GM21367 (cell line): ENCODE data around the gene ZNF407.
A peak's percentile ranks its signal among the peaks of the same experiment; 100 is the strongest.
"Not testable (repeated sequence)": the region's sequence is repeated elsewhere in the genome, so short reads cannot be mapped to it uniquely, and the experiment has no call there.

Experiments used
- ATAC-seq: cut with Tn5 transposase; IDR thresholded peaks from one replicate; pipeline ENCODE4 v1.9.1; 2021; ENCODE audit not compliant: unreplicated experiment

Gene ZNF407

GRCh38 chr18:74951165-74951760, 353.6 kb downstream of the ZNF407 start:
- ATAC-seq, result no peak

- no peak for ATAC-seq
These were observed 360.0 kb downstream of the ZNF407 start for GRCh38 chr18:74957588-74958224.

- no peak for ATAC-seq
These were observed 361.5 kb downstream of the ZNF407 start for GRCh38 chr18:74959216-74959615.

DNA sequence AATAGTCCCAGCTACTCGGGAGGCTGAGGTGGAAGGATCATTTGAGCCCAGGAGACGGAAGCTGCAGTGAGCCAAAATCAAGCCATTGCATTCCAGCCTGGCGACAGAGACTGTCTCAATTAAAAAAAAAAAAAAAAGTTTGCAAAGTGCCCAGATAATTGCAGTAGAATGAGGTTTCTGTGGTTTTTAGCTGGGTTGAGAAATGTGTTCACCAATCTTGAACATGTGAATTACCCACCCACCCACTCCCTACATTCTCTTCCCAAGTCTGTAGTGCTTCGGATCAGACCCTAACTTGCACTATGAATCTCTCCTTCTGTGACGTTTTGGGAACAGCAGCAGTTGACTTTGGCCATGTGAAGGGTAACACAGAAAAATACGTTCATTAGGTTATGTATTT, 363.9 kb downstream of the ZNF407 start:
- no peak for ATAC-seq

DNA sequence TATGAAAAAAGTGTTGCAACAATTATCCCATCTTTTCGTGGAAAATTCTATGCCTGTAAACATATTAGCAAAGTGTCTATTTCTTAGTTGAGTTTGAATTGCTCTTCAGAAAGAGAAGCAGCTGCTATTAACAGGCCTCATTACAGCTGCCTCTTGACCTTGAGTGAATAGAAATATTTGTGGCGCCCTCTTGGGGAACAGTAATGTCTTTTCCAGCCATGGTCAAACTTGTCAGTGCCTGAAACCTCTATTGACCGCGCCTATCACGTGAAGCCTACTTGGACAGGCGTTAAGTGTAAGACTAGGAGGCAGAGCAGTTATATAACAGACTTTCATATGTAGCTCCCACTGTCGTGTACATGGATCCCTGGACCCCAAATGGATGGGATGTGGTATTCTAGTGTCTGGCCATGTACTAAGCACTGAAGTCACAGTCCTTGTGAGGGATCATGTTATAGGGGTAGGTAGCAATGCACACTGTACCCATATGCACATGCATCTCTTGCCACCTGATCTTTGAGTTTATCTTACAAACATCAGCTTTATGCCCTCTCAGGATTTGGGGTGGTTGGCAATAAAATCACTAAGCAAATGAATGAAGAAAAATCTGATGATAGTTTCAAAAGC, 366.3 kb downstream of the ZNF407 start:
- ATAC-seq, result peak; percentile 78

DNA sequence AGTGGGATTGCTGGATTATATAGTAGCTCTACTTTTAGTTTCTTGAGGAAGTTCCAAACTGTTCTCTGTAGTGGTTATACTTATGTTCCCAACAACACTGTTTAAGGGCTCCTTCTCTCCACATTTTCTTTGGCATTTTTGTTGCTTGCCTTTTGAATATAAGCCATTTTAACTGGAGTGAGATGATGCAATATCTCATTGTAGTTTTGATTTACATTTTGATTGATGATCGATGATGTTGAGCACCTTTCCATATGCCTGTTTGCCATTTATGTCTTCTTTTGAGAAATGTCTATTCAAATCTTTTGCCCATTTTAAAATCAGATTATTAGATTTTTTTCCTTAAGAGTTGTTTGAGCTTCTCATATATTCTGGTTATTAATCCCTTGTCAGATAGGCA, 368.0 kb downstream of the ZNF407 start:
- no peak for ATAC-seq

DNA sequence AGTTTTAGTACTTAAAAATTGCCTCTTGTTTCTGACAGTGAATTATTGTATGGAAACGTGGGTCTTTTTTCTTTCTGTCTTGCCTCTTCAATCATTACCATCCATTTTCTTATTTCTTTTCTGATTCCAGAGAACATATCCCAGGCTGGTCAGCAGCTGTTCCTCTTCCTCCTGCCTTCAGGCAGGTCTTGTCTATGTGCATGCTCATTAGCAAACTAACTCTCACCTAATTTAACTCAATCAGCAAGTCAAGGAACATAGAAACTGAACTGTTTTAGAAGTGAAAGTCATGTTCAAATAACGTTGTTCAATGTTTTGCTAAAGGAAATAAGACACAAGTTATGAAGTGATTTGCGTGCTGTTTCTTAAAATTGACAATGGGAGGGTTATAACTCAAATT, 369.8 kb downstream of the ZNF407 start:
- ATAC-seq, result no peak

GRCh38 chr18:74967979-74968378, 370.3 kb downstream of the ZNF407 start:
- no peak for ATAC-seq

DNA sequence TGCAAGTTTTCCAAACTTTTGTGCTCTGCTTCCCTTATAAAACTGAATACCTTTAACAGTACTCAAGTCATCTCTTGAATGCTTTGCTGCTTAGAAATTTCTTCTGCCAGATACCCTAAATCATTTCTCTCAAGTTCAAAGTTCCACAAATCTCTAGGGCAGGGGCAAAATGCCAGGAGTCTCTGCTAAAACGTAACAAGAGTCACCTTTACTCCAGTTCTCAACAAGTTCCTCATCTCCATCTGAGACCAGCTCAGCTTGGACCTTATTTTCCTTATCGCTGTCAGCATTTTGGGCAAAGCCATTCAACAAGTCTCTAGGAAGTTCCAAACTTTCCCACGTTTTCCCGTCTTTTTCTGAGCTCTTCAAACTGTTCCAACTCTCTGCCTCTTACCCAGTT, 373.7 kb downstream of the ZNF407 start:
- ATAC-seq, result not testable (repeated sequence)

- ATAC-seq, result not testable (repeated sequence)
These were observed 374.1 kb downstream of the ZNF407 start for GRCh38 chr18:74971776-74972175.

- ATAC-seq, result no peak
These were observed 374.7 kb downstream of the ZNF407 start for GRCh38 chr18:74972354-74972753.

DNA sequence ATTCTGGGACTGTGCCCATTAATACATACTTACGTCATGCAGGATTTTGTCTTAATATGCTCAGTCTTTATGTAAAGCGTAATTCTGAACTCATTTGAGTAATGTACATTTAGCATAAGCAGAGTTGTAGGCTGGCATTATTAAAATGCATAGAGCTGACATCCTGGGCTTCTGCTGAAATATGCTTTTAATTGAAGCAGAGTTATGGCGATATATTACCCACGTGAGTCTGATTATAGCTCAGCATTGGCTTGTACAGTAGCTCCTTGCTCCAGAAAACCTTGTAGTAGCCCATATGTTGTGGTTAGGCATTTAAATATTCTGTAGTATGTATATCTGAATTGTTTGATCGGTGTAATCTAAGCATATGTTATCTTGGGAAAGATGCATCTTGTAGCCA, 377.3 kb downstream of the ZNF407 start:
- no peak for ATAC-seq

DNA sequence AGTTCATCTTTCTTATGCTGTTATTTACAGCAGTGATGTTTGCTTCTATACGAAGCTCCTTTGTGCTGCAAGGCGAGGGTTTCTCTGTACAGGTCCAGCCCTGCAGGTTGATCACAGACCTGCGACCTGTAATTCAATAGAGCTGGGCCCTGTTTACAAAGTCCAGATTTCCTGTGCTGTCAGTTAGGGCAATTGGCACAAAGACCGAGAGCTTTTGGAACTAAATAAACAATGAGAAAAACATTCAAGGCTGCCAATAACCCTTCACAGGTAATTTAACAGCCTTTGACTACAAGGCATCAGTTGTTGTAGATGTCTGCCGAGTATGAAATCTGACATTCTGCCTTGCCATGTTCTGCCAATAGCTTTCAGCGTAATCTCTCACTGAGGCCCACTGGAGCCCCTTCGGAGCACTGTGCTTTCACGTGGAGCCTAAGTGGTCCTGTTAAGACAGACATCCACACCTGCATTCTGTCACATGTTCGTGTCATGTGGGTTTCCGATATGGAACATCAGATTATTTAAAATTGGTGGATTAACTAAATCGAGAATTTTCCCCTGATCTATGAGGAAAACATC, 378.8 kb downstream of the ZNF407 start:
- ATAC-seq, result no peak

GRCh38 chr18:74977041-74977440, 379.4 kb downstream of the ZNF407 start:
- ATAC-seq, result no peak

DNA sequence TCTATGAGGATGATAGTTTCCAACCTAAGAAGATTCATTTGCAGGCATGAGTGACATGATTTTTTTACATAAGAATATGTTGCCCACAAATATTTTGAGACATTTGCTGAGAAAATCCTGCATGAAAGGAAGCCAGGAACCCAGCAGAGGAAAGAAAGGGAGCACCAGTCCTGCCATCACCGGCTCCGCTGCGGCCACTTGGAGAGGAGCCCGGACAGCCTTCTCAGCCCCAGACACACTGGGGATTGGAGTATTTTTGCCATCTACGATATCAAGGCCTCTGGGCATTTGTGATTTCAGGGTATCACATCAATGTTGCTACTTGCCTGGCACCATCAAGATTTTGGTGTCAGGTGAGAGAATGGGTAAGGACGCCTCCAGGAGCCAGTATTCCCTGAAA, 383.0 kb downstream of the ZNF407 start:
- no peak for ATAC-seq

DNA sequence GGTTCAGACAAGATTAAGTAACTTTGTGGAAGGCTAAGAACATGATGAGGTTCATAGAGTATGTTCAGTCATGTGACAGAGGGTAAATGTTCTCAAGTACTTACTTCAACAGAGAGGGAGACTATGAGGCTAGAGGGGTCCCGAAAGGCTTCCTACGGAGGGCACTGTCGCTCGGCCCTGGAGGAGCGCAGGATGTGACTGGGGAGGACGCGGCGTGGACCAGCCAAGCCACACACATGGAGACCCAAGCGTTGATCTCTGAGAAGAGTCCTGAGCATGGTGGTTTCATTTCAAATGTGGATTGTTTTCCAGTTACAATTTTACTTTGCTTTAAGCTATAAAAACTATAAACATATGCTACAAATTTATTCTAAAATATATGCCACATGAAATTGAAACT, 383.8 kb downstream of the ZNF407 start:
- ATAC-seq, result no peak

DNA sequence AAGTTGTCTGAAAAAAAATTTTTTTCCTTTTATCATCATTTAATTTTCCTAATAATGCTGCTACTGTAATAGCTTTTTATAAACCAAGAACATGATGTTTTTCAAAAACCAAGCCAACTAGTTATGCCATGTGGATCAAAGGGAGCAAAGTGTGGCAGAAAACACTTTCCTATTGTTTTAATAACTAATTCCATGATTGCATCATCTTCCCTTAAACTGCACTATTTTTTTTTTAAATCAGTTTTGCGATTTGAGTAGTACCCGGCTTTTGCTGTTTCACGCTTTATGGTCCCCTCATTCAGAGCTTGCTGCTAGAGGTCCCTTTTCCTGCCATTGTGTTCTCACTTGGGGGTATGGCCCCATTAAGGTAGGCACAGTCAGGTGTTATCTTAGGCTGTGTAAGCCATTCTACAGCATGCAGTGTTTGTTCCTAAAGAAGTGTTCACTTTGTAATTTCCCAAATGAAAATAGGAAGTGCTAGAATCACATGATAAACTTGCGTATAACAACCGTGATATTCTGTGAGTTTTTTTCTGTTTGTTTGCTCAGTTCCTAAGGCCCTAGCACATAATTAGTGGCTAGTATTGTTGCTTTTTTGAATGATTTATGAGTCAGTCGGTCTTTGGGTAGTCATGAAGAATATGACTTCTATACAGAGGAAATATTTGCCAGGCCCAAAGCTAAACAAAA, 385.4 kb downstream of the ZNF407 start:
- no peak for ATAC-seq

- no peak for ATAC-seq
These were observed 391.5 kb downstream of the ZNF407 start for GRCh38 chr18:74989134-74989533.

DNA sequence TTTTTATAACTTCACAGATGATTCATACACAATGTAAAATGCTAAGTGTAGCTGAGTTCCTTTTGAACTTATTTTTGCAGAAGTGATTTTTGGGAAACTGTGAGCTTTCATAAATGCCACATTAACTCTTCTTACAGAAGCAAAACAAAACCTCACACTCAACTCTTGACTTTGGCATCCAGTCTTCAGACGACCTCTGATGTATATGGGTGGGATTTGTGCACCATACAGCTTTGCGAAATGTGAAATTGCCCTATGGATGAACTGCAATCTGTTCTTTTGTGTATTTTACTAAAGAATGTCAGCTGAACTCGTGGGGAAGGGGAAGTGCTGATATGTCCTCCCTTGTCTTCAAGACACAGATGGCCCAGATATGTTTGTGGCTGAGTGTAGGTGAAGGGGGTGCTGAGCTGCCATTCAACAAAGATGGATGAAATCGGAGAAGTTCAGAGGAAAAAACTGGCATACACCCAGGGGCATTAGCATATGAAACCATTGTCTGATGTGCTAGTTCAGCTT, 393.0 kb downstream of the ZNF407 start:
- no peak for ATAC-seq

DNA sequence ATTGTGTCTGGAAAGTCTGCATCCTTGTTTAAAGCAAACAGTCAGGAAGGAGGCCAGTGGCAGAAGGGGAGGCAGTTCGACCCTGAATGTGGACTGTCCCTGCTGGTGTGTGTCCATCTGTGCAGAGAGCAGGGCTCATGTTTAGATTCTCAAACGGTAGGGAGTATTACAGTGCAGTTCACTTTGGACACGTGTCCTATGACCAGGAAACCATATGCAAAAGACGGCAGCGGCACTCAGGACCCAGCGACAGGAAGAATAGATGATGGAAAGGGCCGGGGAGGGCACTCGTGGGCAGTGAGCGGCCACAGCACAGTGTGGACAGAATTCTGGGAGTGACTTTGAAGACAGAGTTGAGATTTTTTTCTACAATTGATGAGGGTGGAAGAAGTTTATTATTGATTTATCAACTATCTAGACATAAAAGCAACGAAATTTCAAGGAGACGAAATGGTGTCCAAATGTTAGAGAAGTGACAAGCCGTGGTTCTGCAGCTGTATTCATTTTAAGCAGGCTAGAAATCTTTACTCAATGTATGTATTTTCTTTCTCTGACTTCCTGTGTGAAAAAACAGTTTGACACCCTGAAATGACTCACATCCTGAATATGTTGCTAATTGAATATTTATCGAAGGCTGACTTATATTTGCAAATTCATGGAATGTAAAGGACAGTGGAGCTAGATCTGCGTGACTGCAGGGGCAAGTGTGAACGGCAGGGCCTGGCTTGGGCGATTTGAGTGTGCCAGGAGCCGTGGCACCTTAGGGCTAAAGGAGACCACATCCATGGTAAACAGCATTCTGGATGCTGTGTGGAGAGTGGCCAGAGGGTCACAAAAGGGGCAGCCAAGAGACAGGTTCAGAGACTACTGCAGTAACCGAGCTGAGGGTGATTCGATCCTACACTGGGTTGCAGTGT, 397.1 kb downstream of the ZNF407 start:
- peak; percentile 78 for ATAC-seq

- no peak for ATAC-seq
These were observed 397.7 kb downstream of the ZNF407 start for GRCh38 chr18:74995419-74995736.
